HS-27A (cell line): ENCODE data around the gene THUMPD3.

Experiments used
- DNase-seq: peaks from one replicate; pipeline ENCODE4 v3.0.0-alpha.2; 2012; ENCODE audit warnings: low read depth, missing footprints

Gene THUMPD3

GRCh38 chr3:9397906-9398699, 35.2 kb downstream of the THUMPD3 start:
- peak; percentile 47 for DNase-seq

GRCh38 chr3:9398700-9399336, 36.0 kb downstream of the THUMPD3 start:
- DNase-seq, result peak; percentile 39

GRCh38 chr3:9399337-9399703, 36.5 kb downstream of the THUMPD3 start:
- no peak for DNase-seq

- peak; percentile 51 for DNase-seq
Observed at GRCh38 chr3:9399746-9400145, 36.9 kb downstream of the THUMPD3 start.

- DNase-seq, result no peak
Observed at GRCh38 chr3:9400616-9401015, 37.8 kb downstream of the THUMPD3 start.

- no peak for DNase-seq
Observed at GRCh38 chr3:9401986-9402385, 39.1 kb downstream of the THUMPD3 start.

- DNase-seq, result no peak
Observed at GRCh38 chr3:9402410-9403228, 39.8 kb downstream of the THUMPD3 start.

GRCh38 chr3:9403463-9403862, 40.6 kb downstream of the THUMPD3 start:
- DNase-seq, result no peak

- DNase-seq, result no peak
Observed at GRCh38 chr3:9404680-9405079, 41.8 kb downstream of the THUMPD3 start.

GRCh38 chr3:9405756-9406155, 42.9 kb downstream of the THUMPD3 start:
- no peak for DNase-seq

- no peak for DNase-seq
Observed at GRCh38 chr3:9406856-9407626, 44.2 kb downstream of the THUMPD3 start.

- no peak for DNase-seq
Observed at GRCh38 chr3:9408061-9408460, 45.2 kb downstream of the THUMPD3 start.

- DNase-seq, result no peak
Observed at GRCh38 chr3:9408546-9408945, 45.7 kb downstream of the THUMPD3 start.

- no peak for DNase-seq
Observed at GRCh38 chr3:9409981-9410854, 47.4 kb downstream of the THUMPD3 start.

GRCh38 chr3:9411302-9411701, 48.4 kb downstream of the THUMPD3 start:
- no peak for DNase-seq

- DNase-seq, result no peak
Observed at GRCh38 chr3:9412293-9412692, 49.4 kb downstream of the THUMPD3 start.

GRCh38 chr3:9414826-9415225, 52.0 kb downstream of the THUMPD3 start:
- DNase-seq, result no peak

GRCh38 chr3:9415485-9416138, 52.8 kb downstream of the THUMPD3 start:
- DNase-seq, result no peak

GRCh38 chr3:9416139-9416780, 53.4 kb downstream of the THUMPD3 start:
- no peak for DNase-seq
